ENCODE measurements around the gene PDGFRB.

GRCh38 chr5:150134198-150134588 lies 21.5 kb downstream of the PDGFRB start:
- TF ChIP-seq SP4 (IDR thresholded peaks at IDR 0.05; ENCODE audit: low read length) (no peak), CTCF (IDR thresholded peaks at IDR 0.05; ENCODE audit: control extremely low read depth in 1 of 3, insufficient read depth in 1 of 3, low read depth in 1 of 3, low read length in 3 of 3) (no peak), MAX (IDR thresholded peaks at IDR 0.05) (no peak), RBBP5 (IDR thresholded peaks at IDR 0.05; ENCODE audit: borderline replicate concordance, low read depth, low read length) (no peak), POLR2A (IDR thresholded peaks at IDR 0.05; ENCODE audit: control extremely low read depth in 1 of 2, low read depth in 2 of 2, low read length in 2 of 2) (no peak), POLR2AphosphoS5 (IDR thresholded peaks at IDR 0.05; ENCODE audit: low read depth, low read length) (no peak), BRCA1 (IDR thresholded peaks at IDR 0.05; ENCODE audit: low read depth, low read length) (no peak), RNF2 (IDR thresholded peaks at IDR 0.05; ENCODE audit: borderline replicate concordance, low read depth, low read length, missing control alignments, poor library complexity, severe bottlenecking) (no peak), RAD21 (IDR thresholded peaks at IDR 0.05 in 1 of 2, conservative IDR thresholded peaks at IDR 0.05 in 1 of 2; ENCODE audit: low read depth in 2 of 2, low read length in 2 of 2) (no peak), CHD2 (IDR thresholded peaks at IDR 0.05; ENCODE audit: low read length) (no peak), RXRA (IDR thresholded peaks at IDR 0.05; ENCODE audit: insufficient read depth, low read depth, low read length) (no peak), TAF1 (IDR thresholded peaks at IDR 0.05; ENCODE audit: low read depth, low read length) (no peak), ZNF274 (IDR thresholded peaks at IDR 0.05; ENCODE audit: borderline replicate concordance, extremely low read depth, low read length) (no peak)

Data from H1 (cell line).